C1 segment of cervical spinal cord (tissue), 14 donors: ENCODE results near the gene CYYR1.

Experiments
- DNase-seq, 14 donors: peaks; one replicate each; lab custom pipeline; 2025; lab: John Stamatoyannopoulos, UW

Gene CYYR1

DNA sequence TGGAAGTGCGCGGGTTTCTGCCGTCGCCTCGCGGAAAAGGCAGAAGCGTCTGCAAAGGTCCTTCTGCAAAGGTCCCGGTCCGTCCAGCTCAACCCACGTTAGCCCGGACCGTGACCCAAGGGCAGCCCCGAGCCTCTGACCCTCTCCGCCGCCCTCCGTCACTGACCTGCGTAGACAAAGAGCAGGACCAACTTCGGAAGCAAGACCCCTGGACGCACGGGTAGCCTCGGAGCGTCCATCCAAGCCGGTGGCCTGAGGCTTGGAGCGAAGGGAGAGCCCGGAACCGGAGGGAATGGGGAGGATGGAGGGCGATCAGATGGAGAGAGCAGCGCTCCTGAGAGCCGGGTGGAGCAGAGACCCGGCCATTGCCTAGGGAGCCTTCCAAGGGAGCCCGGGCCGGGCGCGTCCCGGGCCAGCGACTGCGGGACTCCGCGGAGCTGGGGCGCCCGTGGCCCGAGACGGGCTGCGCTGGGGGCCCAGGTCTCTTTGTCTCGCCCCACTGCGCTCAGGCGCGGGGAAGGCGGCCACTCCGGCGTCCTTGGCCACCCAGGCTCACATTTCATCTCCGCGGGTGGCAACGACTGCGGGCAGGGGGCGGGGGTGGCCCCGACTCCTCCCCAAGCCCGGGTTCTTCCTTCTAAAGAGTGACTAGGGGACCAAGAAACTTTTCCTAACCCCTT lies at the start of gene CYYR1:
Gene CYYR1, minus strand, starts transcription at position 585 of the 680 bp plus-strand sequence. Its CDS starts 346 bp downstream, at position 239.
- no peak for DNase-seq

DNA sequence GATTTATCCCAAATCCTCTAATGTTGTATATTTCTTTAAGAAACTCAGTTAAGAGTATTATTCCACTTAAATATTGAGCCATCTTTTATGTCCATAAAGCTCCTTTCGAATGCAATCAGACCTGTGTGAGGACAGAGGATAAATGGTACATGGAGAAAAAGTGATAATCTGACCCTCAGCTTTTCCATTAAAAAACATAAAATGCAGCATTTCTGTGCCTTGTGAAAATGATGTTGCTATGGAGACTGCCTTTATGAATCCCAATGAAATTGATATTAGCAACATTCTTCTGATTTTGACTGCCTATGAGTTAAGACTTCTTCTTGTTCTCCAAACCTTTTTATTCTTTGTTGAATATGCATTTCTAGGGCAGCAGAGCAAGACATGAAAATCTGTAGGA lies 44.1 kb upstream of the CYYR1 start:
- no peak for DNase-seq

DNA sequence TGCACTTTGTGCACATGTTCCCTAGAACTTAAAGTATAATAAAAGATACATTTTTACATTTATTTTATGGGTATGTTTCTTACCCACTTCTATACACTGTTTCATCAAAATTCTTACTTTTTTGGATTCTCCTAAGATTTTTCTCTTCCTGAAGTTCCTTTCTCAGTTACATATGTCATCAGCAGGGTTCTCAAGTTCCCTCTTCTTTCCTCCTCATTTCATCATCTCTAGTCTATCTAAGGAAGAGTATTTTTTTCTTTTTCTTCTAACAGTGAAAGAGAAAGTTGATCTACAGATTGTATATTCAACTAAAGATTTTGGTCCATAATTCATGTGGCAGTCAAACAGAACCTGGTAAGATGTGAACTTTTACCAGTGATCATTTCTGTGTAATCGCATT lies 41.2 kb upstream of the CYYR1 start:
- no peak for DNase-seq

DNA sequence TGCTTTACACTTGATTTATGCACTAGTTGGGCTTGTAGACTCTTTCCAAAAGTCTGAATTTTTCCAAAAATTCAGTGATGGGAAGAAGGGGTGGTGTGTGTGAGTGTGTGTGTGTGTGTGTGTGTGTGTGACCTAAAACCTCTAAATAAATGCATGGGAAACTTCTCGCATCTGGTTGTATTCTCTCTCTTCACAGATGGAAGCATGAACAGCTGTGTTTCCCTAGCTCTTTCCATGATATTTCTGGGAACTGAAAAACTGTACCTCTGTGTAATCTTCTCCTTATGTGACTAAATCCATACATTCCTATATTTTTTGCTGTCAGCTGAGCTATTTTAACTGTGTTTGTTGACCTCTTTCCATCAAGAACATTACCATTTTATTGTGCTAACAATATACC lies 26.2 kb upstream of the CYYR1 start:
- no peak for DNase-seq

DNA sequence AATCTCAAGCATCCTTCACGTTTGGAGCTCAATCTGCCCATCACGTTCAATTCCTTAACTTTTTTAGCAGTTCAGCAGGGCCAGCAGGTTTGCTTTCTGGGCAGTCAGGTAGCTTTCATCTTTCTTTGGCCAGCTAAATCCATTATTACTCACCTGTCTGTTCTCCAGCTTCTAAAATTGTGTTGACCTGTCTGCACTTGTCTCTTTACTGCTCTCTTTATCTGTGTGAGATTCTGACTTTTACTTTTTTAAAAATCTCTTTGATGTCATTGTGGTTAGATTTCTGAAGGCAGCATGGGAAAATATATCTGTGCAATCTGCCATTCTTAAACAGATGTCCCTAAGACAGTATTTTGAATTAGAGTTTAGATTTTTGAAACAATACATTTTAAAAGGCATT lies 24.9 kb upstream of the CYYR1 start:
- DNase-seq = no peak

DNA sequence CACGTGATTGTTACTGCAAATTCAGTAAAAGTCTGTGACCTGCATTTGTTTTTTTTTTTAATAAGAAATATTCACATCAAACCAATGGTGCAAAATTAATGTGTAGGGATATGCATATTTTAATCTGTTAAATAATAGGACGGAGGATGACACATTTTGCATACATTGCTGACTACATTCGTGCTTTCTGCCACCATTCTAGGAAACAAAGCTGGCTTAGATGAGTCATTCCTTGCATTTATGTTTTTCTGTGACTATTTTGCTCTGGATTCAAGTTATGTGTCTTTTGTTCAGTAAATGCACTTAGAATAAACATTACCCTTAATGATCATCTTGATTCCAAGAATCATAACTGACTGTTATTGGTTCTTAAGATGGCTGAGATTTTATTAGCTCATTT lies 23.9 kb upstream of the CYYR1 start:
- DNase-seq = no peak

DNA sequence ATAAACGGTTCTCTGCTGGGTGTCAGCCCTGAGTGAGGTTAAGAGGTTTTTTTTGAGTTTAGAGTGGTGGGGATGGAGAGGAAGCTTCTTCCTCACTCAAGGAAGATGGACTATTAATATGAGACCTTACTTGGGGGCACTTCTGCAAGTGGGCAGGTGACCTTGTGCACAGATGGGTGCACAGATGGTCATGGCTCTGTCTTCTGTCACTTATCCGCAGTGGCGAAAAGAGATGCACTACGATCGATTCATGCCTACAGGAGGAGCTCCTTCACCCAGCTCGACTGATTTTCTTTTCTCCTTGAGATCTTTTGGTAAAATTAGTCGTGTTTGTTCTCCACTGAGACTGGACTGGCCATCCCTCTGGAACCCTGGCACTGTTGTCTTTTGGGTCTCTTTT lies 22.9 kb upstream of the CYYR1 start:
- no peak for DNase-seq

DNA sequence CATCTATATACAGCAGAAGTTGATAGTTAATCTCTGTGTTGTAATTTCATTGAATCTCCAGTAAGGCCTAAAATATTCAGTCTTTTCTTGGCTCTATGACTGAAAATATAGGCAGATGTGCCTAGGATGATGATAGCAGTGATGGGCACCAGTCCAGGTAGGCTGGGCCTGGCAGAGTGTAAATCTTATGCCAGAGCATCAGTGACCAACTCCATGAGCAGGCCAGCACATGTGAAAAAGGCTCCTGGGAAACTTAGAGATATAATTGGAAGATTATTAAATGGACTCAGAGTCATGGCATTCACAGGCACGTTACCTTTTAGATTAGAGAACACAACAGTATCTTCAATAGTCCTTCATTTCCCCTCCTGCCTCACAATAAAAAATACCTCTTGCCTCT lies 20.7 kb upstream of the CYYR1 start:
- no peak for DNase-seq

DNA sequence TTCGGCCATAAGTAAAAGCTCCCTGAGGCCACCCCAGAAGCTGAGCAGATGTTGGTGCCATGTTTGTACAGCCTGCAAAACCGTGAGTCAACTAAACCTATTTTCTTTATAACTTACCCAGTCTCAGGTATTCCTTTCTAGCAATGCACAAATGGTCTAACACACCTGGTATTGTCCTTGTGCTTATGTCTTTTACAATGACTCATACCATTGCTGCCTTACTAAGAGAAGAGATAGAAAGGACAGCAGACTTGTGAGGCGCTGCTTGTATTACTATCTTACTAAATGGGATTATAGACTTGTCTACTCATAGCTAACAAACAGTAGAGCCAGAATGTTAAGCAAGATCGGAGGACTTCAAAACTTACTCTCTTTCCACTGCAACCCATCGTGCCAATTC lies 18.5 kb upstream of the CYYR1 start:
- no peak for DNase-seq

DNA sequence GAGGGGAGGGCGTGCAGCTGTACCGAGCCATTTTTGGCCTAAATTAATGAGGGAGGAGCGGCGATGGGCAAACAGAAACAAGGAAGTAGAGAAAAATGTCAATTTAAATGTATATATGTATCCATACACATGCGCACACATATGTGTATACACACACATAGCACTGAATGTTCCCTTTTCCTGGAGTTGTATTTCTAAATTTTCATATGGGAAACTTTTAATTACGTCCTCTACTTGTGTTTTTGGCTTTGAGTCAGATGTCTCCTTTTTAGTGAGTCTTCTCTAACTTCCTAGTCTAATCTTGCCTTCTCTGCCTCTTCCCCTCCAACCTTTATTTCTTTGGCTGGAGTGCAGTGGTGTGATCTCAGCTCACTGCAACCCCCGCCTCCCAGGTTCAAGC lies 15.4 kb upstream of the CYYR1 start:
- DNase-seq = no peak

DNA sequence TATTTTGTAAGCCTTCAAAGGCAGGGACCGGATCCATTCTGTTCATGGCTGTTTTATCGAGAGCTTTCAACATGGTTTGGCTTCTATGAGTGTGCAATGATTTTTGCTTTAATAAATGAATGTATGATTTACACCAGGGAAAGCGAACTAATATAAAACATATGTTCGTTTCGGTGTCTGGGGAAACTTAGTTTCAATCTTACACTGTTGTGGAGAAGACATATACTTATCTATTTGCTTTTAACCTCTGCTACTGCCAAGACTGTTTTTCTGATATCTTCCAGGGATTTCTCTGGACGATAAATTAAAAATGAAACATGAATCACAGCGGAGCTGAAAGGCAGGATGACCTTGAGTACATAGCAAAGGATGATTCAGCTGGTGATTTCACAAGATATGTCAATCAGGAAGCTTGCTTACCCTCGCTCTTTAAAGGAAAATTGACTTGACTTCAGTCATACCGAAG lies 14.7 kb upstream of the CYYR1 start:
- no peak for DNase-seq

DNA sequence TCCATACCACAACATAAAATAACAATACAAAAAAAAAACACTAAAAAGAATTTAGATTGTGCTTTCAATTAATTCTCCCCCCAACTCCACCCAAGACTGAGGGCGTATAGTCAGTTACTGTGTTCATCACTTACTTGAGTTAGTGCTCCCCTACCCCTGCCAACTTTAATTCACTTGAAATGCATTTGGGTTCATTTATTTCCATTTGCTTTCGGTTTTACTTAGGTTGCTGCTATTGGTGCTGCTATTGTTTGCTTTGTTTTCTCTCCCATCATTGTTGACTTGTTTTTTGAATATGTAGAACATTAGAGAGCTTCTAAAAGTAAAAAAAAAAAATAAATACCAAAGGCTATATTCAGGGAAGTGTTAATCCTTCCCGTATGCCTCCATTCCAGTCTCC lies 10.7 kb upstream of the CYYR1 start:
- no peak for DNase-seq

DNA sequence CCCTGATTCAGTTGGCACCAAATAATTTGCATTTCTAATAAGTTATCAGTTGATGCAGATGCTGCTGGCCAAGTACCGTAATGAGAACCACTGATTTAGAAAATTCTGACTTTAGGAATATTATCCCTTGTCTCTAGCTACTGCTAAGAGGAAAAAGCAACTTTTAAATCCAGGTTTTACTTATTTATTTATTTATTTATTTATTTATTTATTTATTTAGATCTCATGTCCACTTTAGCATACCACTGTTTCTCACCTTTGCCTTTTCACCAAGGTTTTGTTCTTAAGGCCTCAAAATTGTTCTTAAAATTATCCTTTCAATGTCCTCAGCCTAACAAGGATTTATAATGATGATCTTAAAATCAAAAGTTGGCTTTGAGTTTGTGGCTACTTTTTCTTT lies 8.7 kb upstream of the CYYR1 start:
- no peak for DNase-seq

DNA sequence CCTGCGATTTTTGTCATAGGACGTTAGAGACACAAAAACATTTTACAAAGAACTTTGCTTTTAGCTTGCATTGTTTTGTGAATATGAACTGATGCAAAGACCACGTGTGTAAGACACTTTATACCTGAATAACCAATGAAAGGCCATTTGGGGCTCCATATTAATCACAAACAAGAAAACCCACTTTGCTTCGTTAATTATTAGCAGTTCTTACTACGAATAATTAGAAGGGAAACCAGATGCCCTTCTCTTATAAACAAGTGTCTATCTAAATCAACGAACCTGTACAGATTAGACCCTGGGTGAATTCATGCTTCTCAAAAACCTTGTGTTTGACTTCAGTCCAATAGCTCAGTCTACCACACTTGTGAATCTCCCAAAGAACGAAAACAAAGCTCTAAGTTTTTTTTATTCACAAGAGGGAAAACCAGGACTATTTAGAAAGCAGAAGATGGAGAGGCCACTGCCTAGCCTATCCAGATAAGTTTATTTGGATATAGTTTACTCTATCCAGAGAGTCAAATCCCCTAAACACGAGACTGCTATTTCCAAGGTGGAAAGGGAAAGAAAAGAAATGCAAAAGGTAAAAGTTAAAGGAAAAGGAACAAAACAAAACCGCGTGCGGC lies 897 bp downstream of the CYYR1 start:
- no peak for DNase-seq

DNA sequence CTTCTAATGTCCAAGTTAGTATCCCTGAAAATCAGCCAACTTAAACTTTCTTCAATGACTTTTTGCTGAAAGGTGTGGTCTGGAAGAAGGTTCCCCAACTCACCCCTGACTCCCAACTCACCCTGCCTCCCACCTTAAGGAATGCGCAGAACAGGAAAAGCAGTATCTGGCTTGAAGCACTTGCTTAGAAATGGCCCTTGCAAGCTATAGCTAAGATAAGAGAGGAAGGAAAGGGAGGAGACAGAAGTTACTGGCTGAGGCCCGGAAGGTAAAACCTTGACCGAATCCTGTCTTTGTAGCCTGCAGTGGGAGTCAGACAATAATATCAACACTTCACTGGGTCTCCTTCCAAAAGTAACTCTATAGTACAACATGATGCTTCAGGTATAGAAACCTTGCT lies 2.9 kb downstream of the CYYR1 start:
- DNase-seq = no peak

DNA sequence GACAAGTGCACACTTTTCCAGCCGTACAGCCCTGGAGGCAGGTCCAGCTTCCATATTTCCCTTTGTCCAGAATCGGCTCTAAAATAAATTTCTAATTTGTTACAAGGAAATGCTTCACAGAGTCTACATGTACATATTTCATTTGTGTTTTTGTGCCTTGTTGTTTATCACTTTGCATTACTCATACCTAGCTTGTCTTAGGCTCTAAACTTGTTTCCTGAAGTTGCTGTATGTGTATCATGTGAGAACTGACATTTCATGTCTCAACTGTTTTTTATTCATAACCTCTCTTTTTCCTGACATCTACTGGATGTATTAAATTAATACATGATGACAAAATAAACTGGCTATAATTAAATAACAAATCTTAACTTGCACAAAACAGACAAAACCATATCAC lies 7.5 kb downstream of the CYYR1 start:
- no peak for DNase-seq

DNA sequence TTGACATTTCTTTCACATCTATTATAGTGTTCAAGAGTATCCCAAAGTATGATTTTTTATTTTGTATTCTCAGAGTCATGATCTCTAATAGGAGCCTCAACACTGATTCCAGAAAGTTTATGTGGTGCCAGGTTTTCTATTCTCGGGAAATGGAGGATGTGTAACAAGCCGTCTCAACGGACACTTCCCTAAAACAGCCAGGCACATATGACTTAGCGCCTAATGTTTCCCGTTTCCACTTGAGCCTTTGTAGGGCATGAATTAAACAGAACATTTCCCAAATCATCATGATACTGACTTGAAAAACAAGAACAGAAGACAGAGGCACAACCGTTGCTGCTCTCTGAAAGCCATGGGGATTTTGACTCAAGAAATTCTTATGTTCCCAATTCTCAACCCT lies 8.0 kb downstream of the CYYR1 start:
- DNase-seq = no peak

DNA sequence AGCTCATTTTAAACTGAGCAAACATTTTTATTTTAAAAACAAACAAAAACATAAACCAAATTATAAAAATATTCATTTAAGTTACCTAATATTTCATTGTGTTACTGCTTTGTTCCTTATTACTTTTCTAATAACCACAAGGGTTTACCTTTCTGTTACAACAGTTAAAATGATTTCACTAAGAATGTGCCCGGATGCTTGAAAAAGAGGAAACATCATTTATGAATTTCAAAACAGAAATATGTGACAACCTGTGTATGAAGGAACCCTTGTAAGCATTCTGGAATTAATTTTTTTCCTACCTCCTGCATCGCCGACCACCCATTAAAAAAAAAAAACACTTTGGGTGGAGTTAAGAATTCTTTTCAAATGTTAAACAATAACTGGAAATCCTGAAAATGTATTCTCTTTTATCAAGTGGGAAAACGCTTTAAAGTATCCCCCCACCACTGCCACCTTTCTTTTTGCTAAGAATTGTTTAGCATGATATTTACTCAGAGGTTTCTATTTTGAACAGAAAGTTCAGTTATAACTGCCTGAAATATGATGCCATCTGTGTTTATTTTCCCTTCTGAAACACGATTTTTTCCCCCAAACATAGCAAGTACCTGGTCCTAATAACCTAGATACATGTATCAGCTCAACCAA lies 9.1 kb downstream of the CYYR1 start:
- DNase-seq = no peak

DNA sequence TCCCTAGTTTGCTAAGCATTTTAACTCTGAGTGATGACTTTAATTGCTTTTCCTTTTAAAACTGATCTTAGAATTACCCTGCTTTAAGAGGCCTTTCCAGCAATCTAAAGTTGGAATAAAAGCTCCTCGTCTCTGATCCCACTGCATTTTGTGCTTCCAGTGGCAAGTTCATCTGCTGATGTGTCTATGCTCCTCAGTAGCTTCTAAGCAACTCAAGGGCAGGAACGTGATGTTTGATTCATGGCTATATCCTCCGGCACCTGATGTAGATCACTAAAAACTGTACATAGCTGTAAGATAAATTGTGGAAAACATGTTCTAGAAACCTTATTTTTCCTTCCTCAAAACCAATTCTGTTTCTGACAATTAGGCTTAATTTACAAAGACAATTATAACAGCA lies 12.5 kb downstream of the CYYR1 start:
- no peak for DNase-seq

DNA sequence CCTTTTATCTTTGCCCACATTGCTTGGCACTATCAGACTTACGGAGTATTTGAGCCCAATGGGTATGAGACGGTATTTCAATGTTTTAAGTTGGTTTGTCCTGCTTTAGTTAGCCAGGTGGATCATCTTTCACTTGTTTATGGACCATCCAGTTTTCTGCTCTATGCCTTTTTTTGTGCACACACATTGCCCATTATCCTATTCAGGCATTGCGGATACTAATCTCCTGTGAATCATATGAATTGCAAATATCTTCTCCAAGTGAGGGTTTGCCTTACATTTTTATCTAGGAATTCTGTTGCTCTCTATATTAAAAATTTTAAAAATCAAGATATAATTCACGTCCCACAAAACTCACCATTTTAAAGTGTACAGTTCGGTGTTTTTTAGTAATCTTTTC lies 14.0 kb downstream of the CYYR1 start:
- DNase-seq = no peak

DNA sequence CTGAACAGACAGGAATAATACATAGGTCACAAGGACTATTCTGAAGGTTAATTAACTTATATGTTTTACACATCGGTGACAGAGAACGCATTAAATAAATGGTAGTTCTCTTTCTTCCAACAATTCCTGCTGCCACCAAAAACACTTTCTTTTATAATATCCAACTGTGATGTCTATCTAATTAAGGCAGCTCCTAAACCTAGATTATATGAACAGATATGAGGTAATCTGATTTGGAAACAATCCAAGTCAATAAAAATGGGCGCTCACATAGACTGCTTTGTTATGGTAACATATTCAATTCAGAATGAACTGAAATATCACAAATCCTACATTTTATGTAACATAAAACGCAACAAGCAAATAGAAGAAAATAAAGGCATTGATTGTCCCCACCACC lies 16.0 kb downstream of the CYYR1 start:
- no peak for DNase-seq

DNA sequence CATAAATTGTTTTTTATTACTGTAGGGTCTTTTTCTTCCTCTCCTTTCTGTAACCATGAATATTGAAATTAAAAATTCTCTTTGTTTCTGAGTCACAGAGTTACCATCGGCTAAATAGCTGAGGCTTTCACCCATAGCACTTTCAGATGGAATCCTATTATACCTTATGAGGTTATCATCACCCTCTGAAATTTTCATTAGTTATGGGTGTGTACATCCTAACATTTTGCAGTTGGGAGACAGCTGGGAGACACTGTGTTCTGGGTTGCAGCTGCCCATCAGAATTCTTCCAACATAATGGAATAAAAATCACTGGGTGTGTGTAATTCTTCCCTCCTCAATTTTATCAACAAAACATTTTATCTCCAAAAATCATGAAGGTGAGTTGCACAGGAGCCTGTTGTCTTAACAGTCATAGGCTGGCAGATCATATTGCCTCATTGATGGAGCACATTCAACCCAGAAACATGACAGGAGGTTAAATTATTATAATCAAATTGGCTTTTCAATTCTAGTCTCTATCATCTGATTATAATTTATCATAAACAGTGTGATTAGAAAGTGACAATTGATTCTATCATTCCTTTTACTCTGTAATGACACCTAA lies 17.4 kb downstream of the CYYR1 start:
- no peak for DNase-seq

DNA sequence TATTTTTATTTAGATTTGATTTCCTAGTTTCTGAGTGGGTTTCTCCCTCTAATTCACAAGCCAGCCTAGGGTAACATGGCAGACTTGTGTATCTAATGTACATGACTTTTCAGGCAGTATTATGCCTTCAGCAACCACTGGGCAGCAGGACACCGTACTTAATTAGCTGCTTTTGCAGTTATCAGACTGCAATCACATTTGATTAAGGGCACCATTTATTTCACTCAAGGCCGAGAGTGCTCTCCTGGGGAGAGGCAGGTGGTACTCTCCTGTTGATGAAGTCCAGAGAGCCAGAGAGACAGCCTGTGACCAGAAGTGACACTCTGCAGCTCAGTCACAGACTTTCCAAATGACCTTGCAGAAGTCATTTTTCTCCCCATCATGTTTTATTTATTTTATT lies 18.7 kb downstream of the CYYR1 start:
- DNase-seq = no peak
